ENCODE results near the gene ZNF227.
"Not testable (repeated sequence)": the region's sequence is repeated elsewhere in the genome, so short reads cannot be mapped to it uniquely, and the experiment has no call there.

The ZNF227 gene

GRCh38 chr19:44202974-44203373 lies 9.4 kb upstream of the ZNF227 start:
- Histone ChIP-seq H3K9me3 (ENCODE audit: control insufficient read depth, low read length) (peaks cover 6% of the 10 kb centered on the region), H3K4me1 (ENCODE audit: control insufficient read depth, insufficient read depth, low read length) (no peaks in the 10 kb centered on the region), H3K4me3 (ENCODE audit: low read length) (no peak overlapping the region), H3K27me3 (ENCODE audit: control insufficient read depth, insufficient read depth, low read length) (no peaks in the 10 kb centered on the region), H3K9ac (ENCODE audit: low read length) (no peak overlapping the region), H3K36me3 (ENCODE audit: control insufficient read depth, insufficient read depth, low read length) (no peaks in the 10 kb centered on the region)

- H3K4me1 ChIP-seq (ENCODE audit: control insufficient read depth, insufficient read depth, low read length); H3K27me3 ChIP-seq (ENCODE audit: control insufficient read depth, insufficient read depth, low read length); H3K9me3 ChIP-seq (ENCODE audit: control insufficient read depth, low read length); H3K9ac ChIP-seq (ENCODE audit: low read length); H3K36me3 ChIP-seq (ENCODE audit: control insufficient read depth, insufficient read depth, low read length); H3K4me3 ChIP-seq (ENCODE audit: low read length): not testable (repeated sequence)
Observed at GRCh38 chr19:44203877-44204276, 8.5 kb upstream of the ZNF227 start.

- no peaks in the 10 kb centered on the region for H3K36me3 ChIP-seq (ENCODE audit: control insufficient read depth, insufficient read depth, low read length)
- no peak overlapping the region for H3K4me3 ChIP-seq (ENCODE audit: low read length)
- no peaks in the 10 kb centered on the region for H3K27me3 ChIP-seq (ENCODE audit: control insufficient read depth, insufficient read depth, low read length)
- H3K9me3 ChIP-seq (ENCODE audit: control insufficient read depth, low read length): peaks cover 6% of the 10 kb centered on the region
- no peak overlapping the region for H3K9ac ChIP-seq (ENCODE audit: low read length)
- no peaks in the 10 kb centered on the region for H3K4me1 ChIP-seq (ENCODE audit: control insufficient read depth, insufficient read depth, low read length)
Observed at GRCh38 chr19:44204772-44205171, 7.6 kb upstream of the ZNF227 start.

- H3K9ac ChIP-seq (ENCODE audit: low read length): peak overlapping the region; percentile 86
- H3K9me3 ChIP-seq (ENCODE audit: control insufficient read depth, low read length): peaks cover 6% of the 10 kb centered on the region
- no peaks in the 10 kb centered on the region for H3K36me3 ChIP-seq (ENCODE audit: control insufficient read depth, insufficient read depth, low read length)
- no peaks in the 10 kb centered on the region for H3K4me1 ChIP-seq (ENCODE audit: control insufficient read depth, insufficient read depth, low read length)
- H3K27me3 ChIP-seq (ENCODE audit: control insufficient read depth, insufficient read depth, low read length): no peaks in the 10 kb centered on the region
- H3K4me3 ChIP-seq (ENCODE audit: low read length): peak overlapping the region; percentile 82
Observed at GRCh38 chr19:44207126-44207803, 5.1 kb upstream of the ZNF227 start.

GRCh38 chr19:44212866-44213346 lies 574 bp downstream of the ZNF227 start:
- Histone ChIP-seq H3K27me3 (ENCODE audit: control insufficient read depth, insufficient read depth, low read length) (no peaks in the 10 kb centered on the region), H3K9ac (ENCODE audit: low read length) (peak overlapping the region; percentile 79), H3K4me1 (ENCODE audit: control insufficient read depth, insufficient read depth, low read length) (no peaks in the 10 kb centered on the region), H3K36me3 (ENCODE audit: control insufficient read depth, insufficient read depth, low read length) (no peaks in the 10 kb centered on the region), H3K4me3 (ENCODE audit: low read length) (peak overlapping the region; percentile 70), H3K9me3 (ENCODE audit: control insufficient read depth, low read length) (no peaks in the 10 kb centered on the region)

GRCh38 chr19:44219926-44220325 lies 7.6 kb downstream of the ZNF227 start:
- H3K9ac ChIP-seq (ENCODE audit: low read length); H3K9me3 ChIP-seq (ENCODE audit: control insufficient read depth, low read length); H3K4me1 ChIP-seq (ENCODE audit: control insufficient read depth, insufficient read depth, low read length); H3K4me3 ChIP-seq (ENCODE audit: low read length); H3K27me3 ChIP-seq (ENCODE audit: control insufficient read depth, insufficient read depth, low read length); H3K36me3 ChIP-seq (ENCODE audit: control insufficient read depth, insufficient read depth, low read length): not testable (repeated sequence)

- H3K9me3 ChIP-seq (ENCODE audit: control insufficient read depth, low read length); H3K36me3 ChIP-seq (ENCODE audit: control insufficient read depth, insufficient read depth, low read length): not testable (repeated sequence)
Observed at GRCh38 chr19:44220761-44221160, 8.4 kb downstream of the ZNF227 start.

GRCh38 chr19:44221291-44221690 lies 9.0 kb downstream of the ZNF227 start:
- not testable (repeated sequence) for H3K36me3 ChIP-seq (ENCODE audit: control insufficient read depth, insufficient read depth, low read length); H3K9me3 ChIP-seq (ENCODE audit: control insufficient read depth, low read length)

More at GRCh38 chr19:44220761-44221160, 8.4 kb downstream of the ZNF227 start:
- not testable (repeated sequence) for H3K4me3 ChIP-seq (ENCODE audit: low read length); H3K4me1 ChIP-seq (ENCODE audit: control insufficient read depth, insufficient read depth, low read length); H3K9ac ChIP-seq (ENCODE audit: low read length); H3K27me3 ChIP-seq (ENCODE audit: control insufficient read depth, insufficient read depth, low read length)

GRCh38 chr19:44228318-44228717 lies 16.0 kb downstream of the ZNF227 start:
- H3K27me3 ChIP-seq (ENCODE audit: control insufficient read depth, insufficient read depth, low read length): no peaks in the 10 kb centered on the region
- no peaks in the 10 kb centered on the region for H3K36me3 ChIP-seq (ENCODE audit: control insufficient read depth, insufficient read depth, low read length)
- no peaks in the 10 kb centered on the region for H3K4me1 ChIP-seq (ENCODE audit: control insufficient read depth, insufficient read depth, low read length)
- H3K4me3 ChIP-seq (ENCODE audit: low read length): no peak overlapping the region
- no peaks in the 10 kb centered on the region for H3K9me3 ChIP-seq (ENCODE audit: control insufficient read depth, low read length)
- no peak overlapping the region for H3K9ac ChIP-seq (ENCODE audit: low read length)

More at GRCh38 chr19:44221291-44221690, 9.0 kb downstream of the ZNF227 start:
- not testable (repeated sequence) for H3K4me1 ChIP-seq (ENCODE audit: control insufficient read depth, insufficient read depth, low read length); H3K9ac ChIP-seq (ENCODE audit: low read length); H3K4me3 ChIP-seq (ENCODE audit: low read length); H3K27me3 ChIP-seq (ENCODE audit: control insufficient read depth, insufficient read depth, low read length)

- no peaks in the 10 kb centered on the region for H3K4me1 ChIP-seq (ENCODE audit: control insufficient read depth, insufficient read depth, low read length)
- no peak overlapping the region for H3K4me3 ChIP-seq (ENCODE audit: low read length)
- H3K9ac ChIP-seq (ENCODE audit: low read length): no peak overlapping the region
- peaks cover 8% of the 10 kb centered on the region for H3K9me3 ChIP-seq (ENCODE audit: control insufficient read depth, low read length)
- H3K27me3 ChIP-seq (ENCODE audit: control insufficient read depth, insufficient read depth, low read length): no peaks in the 10 kb centered on the region
- H3K36me3 ChIP-seq (ENCODE audit: control insufficient read depth, insufficient read depth, low read length): peaks cover 16% of the 10 kb centered on the region
Observed at GRCh38 chr19:44232867-44233266, 20.5 kb downstream of the ZNF227 start.

- Histone ChIP-seq H3K27me3 (ENCODE audit: control insufficient read depth, insufficient read depth, low read length) (no peaks in the 10 kb centered on the region), H3K9ac (ENCODE audit: low read length) (no peak overlapping the region), H3K4me3 (ENCODE audit: low read length) (no peak overlapping the region), H3K4me1 (ENCODE audit: control insufficient read depth, insufficient read depth, low read length) (no peaks in the 10 kb centered on the region), H3K36me3 (ENCODE audit: control insufficient read depth, insufficient read depth, low read length) (peaks cover 16% of the 10 kb centered on the region), H3K9me3 (ENCODE audit: control insufficient read depth, low read length) (peaks cover 8% of the 10 kb centered on the region)
Observed at GRCh38 chr19:44236384-44236783, 24.1 kb downstream of the ZNF227 start.

- H3K4me3 ChIP-seq (ENCODE audit: low read length); H3K9ac ChIP-seq (ENCODE audit: low read length); H3K9me3 ChIP-seq (ENCODE audit: control insufficient read depth, low read length); H3K4me1 ChIP-seq (ENCODE audit: control insufficient read depth, insufficient read depth, low read length); H3K27me3 ChIP-seq (ENCODE audit: control insufficient read depth, insufficient read depth, low read length); H3K36me3 ChIP-seq (ENCODE audit: control insufficient read depth, insufficient read depth, low read length): not testable (repeated sequence)
Observed at GRCh38 chr19:44252332-44252731, 40.0 kb downstream of the ZNF227 start.

GRCh38 chr19:44253392-44253791 lies 41.1 kb downstream of the ZNF227 start:
- not testable (repeated sequence) for H3K9me3 ChIP-seq (ENCODE audit: control insufficient read depth, low read length); H3K27me3 ChIP-seq (ENCODE audit: control insufficient read depth, insufficient read depth, low read length); H3K4me1 ChIP-seq (ENCODE audit: control insufficient read depth, insufficient read depth, low read length); H3K4me3 ChIP-seq (ENCODE audit: low read length); H3K9ac ChIP-seq (ENCODE audit: low read length); H3K36me3 ChIP-seq (ENCODE audit: control insufficient read depth, insufficient read depth, low read length)
